Stimulated activated CD8-positive, alpha-beta memory T cell treated with anti-CD3 and anti-CD28 coated beads, Interleukin-12 subunit alpha, Interleukin-12 subunit beta, amount 100 ng/mL, for 1 hour (primary cell): Measurements from ENCODE around the gene FMNL2.

Experiments
- DNase-seq: peaks from one replicate; pipeline ENCODE4 v3.0.0-alpha.2; 2020; ENCODE audit warnings: low read depth

The FMNL2 gene

DNA sequence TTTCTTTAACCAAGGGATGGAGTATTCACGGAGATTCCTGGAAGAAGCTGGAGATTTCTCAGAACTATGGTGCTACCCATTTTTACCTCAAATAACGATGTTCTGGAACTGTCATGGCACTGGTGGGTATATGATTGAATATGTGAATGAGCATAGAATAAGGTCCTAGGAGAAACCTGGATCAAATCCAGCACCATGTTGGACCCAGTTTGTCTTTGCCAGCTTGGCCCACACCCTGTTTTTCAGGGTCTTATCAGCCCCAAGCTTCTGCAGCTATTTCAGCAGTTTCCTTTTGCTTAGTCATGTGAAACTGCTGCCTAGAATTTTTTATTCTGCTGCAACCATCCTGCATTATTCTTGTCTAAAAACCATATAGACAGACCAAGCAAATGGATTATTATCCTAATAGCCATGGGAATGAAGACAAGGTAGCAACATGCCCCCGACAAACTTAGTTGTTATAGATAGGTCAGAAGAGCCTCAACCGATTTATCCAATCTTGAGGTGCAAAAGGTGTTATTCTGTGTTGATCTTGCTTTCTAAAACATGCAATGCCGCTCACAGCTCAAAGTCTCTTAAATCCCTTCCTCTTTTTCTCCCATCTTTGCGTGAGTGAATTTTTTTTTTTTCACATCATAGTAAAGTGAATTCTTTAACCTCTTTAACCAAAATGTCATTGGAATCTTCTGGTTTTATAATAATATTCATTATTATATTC is 248.7 kb downstream of the FMNL2 start:
- DNase-seq: no peak

DNA sequence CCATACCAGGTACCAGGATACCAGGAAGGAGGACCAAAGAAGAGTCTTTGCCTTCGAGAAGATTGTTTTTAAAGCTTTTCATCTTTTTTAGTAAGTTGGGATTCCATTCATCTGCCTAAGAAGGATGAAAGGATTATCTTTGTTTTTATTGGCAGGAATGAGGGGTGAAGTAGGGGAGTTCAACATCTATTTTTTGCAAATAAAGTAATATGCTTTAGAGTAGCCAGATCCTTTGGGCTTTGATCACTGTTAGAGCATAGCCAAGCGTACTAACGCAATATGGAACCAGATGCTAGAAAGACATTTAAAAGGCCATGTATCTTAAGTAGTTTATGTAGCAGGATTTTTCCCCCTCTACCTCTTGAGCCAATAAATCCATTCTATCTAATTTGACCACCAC is 249.3 kb downstream of the FMNL2 start:
- no peak for DNase-seq

DNA sequence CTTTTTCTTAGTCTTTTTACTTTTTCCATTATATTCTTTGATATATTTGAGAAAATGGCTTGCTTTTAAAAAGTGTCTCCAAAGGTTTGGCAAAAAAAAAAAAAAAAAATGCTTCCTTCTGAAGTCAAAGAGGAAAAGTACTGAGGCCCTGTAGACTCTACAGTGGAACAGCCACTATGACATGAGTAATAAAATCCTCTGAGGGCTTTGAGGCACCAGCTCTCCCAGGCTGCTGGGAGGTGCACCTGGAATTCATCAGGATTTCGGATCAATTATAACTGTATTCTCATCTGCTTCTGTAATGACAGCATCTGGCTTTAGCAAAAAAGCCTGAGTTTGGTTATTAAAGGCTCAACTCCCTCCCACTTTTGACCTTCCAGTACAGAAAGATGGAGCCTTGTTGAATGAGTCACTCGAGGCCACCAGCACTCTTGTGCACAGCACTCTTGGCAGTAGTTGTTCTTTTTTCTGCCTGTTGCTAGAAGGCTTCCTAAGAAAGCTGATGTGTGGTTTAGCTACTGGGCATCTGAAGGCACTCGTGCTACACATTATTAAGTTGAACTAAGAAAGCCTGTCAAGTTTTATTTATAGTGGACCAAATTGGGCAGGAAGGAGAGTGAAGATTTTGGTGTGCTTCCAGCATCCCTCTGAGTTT is 251.0 kb downstream of the FMNL2 start:
- DNase-seq: no peak

DNA sequence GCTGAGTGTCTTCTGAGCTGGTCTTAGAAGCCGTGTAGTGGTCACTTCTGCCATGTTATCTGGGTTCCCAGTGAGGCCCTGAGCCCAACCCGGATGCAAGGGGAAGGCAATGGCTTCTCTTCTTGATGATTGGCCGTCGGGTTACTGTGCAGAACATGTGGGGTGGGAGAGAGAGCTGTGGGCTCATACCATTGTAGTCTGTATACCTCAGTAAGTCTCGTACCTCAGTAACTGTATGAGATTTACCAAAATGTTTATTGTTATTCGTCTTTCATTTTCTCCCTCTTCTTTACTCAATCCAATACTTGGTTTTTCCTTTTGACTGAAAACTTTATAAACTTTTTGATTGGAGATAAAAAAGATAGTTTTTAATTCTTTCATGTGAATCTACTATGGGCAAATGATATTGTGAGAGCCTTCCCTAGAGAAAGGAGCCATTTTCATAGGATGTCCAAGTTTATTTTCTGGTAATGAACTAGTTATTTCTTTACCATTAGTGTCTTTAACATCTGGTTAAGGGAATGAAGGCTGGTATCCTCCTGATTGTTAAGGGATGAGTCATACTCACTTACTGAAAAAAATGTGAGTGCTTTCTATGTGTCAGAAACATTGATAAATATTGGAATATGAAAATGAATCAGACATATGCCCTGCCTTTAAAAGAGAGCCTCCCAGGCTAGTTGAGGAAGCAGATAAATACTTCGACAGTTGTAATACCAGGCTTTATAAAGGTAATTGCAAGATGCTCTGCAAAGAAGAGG is 252.4 kb downstream of the FMNL2 start:
- DNase-seq: no peak

DNA sequence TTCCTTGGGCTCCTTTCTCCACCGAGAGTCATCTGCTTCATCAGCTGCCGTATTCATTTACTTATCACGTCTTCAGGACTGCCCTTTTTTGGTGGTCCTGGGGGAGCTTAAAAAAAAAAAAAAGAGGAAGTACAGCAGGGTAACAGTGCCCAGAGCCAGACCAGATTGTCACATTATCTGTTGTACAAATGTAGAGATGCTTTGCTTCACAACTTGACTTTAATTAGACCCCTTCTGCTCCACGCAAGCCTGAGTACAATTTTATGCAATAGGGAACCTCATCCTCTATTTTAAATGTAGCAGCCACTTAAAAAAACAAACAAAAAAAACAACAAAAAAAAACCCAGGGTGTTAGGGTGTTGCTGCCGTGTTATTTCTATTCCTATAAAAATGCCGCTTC is 254.0 kb downstream of the FMNL2 start:
- no peak for DNase-seq

DNA sequence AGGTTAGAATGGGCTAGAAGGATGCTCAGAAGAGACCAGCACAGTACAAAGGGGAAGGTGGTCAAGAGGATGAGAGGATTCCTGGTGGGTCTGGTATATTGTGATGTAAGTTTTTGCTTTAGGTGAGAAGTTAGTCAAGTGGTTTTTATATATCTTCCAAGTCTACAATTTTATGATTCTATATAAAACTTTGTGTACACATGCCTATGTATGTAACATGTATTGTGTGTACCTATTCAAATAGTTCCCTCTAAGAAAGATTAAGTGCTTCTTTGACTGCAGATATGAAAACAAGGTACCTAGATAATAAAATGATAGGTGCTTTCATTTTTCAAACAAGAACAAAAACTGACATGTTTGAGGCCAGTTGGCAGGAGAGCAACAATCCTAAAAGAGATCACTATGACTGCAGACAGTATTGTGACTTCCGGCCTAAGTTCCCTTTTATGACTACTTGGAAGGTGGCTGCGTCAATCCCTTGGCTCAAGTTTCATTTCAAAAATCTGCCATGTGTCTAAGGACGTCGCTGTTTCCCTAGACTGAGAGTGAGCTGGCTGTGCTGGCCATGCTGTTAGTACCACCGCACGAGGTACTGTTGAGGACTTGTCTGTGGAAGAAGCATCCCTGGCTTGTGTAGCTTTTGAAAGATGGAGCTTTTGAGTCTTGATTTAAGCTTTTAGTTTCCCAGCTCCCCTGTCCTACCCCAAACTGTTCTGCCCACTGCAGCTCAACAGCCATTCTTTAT is 259.2 kb downstream of the FMNL2 start:
- DNase-seq: no peak

DNA sequence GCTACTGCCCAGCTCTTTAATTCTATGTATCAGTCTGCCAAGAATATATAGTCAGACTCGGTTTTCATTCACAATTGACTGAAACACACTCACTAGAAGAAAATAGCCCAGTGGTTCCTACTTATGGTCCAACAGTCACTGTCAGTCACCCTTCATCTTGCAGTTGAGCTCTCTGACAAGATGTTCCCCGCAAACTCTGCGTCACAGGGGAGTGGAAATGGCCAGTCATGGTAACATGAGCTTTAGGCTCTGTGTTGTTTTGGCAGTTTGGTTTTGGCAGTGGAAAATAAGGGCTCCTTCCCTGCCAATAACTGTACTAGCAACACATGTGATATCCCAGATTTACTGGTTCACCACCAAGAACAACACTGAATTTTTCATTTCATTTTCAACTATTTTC is 259.8 kb downstream of the FMNL2 start:
- DNase-seq: no peak

DNA sequence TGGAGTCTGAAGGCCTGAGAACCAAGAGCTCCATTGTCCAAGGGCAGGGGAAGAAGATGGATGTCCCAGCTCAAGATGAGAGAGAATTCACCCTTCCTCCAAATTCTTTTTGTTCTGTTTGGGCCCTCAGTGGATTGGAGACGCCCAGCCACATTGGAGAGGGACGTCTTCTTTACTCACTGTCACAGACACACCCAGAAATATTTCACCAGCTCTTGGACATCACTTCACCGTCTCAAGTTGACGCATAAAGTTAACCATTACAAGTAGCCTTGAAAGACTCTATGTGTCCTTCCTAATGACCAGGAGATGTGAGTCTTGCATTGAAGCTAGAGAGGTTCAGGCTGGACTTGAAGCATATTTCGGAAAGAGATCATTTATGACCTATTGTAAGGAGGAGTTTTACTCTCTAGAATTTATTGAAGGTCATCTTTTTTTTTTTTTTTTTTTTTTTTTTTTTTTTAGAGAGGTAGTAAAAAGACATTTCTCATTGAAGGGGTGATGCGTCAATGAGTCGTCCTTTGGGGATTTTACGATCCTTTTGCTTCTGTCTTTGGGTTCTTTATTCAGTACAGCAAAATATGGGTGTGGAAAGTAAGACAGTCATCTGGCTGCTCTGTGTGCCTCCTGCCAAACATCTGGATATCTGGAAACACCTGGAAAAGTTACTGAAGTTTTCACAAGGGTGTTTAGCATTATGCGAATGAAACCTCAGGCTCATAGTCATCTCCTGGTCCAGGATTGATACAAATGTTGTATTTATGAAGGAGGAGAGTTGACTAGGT is 264.2 kb downstream of the FMNL2 start:
- no peak for DNase-seq

DNA sequence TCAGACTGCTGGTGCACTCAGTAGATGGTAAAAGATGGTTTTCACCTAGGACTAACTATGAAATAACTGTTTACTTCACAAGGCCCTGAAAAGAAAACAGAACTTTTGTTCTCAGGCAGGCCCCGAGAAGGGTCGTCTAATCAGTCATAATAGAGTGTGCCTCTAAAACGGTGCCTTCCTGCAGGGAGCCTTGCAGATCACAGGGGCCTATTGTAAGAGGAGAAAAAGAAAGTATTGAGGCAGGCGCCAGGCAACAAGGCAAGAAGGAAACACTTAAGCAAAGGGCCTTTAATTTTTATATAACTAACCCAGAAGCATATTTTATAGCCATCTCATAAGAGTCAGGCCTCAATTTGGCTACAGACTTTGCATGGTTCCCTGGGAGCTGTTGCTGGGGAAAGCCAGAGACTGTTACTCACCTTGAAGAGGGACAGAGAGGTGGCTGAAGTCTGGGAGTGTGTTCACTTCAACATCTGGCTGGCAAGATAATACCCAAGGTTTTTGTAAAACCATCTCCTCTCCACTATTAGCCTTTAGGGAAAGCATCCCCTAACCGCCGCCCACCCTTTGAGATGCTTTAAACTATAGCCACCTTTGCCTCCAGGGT is 265.2 kb downstream of the FMNL2 start:
- DNase-seq: no peak

DNA sequence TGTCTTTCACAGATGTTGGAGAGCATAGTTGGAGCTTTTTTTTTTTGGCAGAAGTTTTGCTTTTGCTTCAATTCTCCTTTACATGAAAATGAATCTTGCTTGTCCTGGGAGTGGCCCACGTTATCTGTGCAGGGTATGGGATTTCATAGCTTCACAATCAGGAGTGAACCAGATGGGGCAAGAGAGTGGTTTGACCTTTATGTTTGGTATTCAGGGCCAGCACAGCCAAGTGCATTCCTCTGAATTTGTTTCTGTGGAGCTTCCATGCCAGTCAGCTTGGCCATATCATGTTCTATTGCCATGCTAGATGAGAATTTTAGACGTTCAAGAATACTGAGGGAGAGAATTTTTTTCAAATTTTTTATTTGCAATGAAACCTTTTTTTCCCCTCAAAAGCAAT is 265.7 kb downstream of the FMNL2 start:
- no peak for DNase-seq

DNA sequence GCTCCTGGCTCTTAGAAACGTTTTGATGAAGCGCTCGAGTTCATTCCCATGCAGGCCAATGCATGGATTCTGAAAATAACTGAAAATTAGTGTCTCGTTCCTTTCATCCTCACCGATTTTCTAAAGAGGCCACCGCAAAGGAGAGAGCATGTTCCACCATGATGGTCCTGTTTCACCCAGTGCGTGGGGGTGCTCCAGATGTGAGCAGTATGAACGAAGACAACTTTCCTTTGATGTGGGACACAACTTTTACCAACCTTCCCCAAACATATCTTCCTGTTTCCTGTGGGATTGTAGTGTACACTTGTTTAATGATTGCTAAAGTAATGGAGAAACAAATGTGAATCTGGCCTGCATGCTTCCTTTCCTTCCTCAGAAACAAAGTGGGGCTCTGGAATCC is 267.8 kb downstream of the FMNL2 start:
- no peak for DNase-seq

DNA sequence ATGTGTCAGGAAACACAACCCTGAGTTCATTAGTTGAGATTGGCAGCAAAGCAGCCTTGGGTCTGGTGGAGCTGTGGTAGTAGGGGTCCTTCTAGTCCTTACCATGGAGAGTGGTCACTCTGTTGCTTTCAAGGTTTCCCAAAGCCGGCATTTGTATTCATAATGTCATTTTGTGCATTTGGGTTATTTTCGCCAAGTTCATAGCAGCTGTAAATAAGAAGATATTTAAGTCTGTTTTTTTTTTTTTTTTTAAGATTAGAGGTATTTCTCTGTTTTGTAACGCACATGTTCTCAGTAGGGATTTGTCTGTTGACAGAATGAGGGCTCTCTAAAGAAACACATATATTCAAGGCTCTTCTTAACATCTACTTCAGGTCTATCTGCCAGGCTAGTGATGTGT is 268.2 kb downstream of the FMNL2 start:
- DNase-seq: no peak

DNA sequence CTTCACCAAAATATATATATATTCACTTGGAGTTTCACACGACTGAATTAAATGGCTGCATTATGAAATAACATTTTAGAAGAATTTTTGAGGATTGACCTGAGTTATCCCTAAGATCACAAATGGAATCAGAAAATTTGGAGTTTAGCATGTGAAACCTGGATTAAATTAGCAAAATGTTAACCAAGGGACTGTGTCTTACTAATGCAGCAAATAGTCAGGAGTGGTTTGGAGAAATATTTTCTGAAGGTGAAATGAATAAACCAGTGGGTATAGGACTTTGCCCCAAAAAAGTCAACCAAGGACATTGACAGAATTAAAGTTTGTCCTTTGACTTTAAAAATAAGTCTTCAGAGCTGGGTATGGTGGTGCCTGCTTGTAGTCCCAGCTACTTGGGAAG is 271.1 kb downstream of the FMNL2 start:
- DNase-seq: no peak

DNA sequence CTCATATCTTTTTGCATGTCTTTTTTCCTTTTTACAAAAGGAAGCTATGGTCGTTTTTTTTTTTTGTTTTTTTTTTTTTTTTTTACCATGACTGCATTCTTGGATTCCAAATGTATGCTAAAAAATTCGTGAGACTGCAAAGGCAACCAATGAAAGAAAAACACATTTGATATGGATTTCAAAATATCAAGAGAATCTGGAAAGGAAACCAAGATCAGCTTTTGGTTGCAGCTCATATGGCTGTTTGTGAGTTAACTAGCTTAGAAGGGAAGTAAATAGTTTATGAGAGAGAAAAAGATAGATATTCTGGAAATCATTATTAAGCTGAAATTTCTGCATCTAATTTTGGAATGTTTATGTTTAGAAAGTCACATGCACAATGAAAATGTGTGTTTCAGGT is 272.0 kb downstream of the FMNL2 start:
- no peak for DNase-seq

DNA sequence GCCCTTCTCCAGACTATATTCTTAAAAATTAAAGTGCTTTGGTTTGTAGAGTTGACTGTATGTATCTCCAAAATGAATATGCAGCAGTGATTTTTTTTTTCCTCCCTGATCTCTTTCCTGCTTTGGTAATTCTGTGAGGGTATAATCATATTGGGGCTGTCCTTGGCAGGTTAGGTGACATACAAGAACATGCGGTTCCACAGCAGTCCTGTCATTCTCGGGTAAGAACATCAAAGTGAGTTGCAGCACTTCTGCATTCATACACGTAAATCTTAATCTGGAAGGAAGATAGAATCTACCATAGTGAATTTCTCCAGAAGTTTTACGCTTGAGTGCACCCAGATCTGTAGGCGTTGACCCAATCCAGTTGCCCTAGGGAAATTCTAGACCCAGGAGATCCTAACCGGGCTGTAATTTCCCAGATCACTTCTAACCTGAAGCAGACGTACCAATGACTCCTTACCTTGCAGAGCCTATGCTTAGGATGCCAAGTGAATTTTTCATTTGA is 272.9 kb downstream of the FMNL2 start:
- DNase-seq: no peak

DNA sequence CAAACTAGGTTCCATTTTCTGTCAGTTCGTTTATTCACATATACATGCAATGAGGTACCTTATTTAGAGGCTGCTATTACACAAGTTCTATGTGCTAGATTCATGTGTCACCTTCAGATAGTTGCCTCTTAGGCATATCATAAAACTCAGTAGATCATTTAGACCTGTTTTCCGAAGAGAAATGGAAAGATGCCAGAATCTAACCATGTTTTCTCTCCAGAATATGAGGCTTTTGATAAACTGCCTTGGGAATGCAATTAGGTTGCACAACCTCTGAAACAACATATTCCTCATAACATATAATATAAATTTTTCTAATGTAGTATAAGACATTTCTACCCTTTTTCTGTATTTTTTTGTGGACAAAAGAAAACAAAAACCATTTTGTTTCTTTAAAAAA is 274.2 kb downstream of the FMNL2 start:
- no peak for DNase-seq

DNA sequence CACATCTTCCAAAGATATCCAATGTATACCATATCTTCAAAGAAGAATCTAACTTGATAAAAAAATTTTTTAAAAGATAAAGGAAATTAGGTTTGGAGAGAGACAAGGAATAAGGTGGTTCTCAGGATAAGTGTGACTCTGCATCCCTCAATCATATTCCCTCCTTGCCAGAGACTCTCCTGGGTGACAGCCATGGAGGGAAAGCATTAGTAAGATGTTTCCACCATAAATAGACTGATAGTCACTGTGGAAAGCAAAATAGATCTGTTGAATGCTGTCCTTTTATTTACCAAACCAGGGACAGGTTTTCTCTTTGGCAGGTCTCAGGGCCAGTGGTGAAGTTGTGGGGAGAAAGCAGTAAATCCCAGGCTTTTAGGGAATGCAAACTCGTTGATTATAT is 274.7 kb downstream of the FMNL2 start:
- DNase-seq: no peak

DNA sequence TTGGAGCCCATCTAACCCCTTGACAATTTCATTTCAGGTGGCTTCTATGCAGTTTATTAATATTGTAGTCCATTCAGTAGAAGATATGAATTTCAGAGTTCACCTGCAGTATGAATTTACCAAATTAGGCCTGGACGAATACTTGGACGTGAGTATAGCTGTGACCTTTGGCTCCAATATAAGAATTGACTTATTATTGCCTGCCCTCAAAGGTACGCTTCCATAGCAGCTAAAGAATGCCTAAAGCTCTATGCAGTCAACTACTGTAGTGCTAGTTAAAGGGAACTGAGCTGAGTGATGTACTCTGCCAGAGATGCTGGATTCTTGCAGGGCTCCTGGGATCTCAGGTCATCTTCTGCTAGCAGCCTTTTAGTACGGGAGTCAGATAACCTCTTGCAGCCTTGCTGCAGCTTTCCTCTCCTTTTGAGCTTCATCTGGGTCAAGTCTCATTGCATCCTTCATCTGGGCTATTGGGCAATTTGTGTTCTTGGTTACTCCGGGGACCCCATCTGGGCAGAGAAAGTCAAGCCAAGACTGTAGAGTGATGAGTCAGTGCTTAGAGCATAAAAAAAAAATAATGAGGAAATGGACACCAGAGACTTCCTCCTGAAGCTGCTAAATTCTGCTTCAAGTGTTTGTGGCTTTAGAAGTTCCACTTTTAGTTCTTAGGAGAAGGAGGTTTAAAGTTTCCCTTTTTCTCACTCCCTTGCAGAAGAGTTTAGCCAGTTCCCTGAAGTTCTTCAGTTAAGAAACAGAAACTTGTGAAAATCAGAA is 276.7 kb downstream of the FMNL2 start:
- no peak for DNase-seq

DNA sequence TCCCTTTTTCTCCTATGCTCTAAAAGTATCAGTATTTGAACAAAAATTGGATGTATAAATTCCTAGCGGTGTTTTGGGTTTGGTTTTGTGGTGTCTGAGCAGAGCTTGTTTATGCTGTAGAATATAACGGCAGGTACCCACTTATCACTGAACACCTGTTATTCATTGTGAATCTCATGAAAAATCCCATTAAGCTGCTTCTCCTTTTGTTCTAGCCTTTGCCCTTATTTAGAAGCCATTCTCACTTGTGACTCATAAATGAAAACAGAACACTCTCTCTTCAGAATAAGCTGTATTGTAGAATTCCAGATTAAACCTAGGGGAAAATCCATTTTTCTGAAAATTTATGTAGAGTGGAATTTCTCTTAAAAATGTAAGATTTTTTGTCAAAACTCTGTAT is 278.3 kb downstream of the FMNL2 start:
- DNase-seq: no peak

DNA sequence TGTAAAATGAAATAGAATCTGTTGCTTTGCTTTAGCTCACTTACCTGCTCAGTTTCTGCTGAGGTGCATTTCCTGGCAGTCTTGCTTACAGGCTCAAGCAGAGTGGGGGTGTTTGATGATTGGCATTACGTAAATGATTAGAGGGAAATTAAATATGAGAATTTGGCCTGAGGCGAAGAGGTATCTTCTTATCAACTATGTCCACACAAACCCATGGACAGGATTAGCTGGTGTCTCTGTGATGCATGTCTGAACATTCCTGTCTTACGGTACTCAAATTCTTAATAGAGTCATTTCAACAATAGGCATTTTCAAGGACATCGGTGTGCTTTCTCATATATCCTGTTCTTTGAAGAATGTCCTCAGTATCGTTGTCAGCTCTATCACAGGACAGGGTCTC is 280.2 kb downstream of the FMNL2 start:
- no peak for DNase-seq
